ACHN (cell line): ENCODE measurements around the gene ARAP1.

Experiments
- DNase-seq: peaks from one replicate; pipeline ENCODE4 v3.0.0-alpha.2; 2015
- in situ Hi-C: cut with HindIII; loops from 2 replicates; pipeline ENCODE4 v1.10.0; 2017; ENCODE audit warnings: low sequenced_read_pairs, low pct_ligation_motif_present, low pct_unique_long_range_greater_than_20kb

ARAP1 gene

GRCh38 chr11:72639502-72640375 lies 112.5 kb downstream of the ARAP1 start:
- DNase-seq, result no peak
- in situ Hi-C loops, result no loop called here

DNA sequence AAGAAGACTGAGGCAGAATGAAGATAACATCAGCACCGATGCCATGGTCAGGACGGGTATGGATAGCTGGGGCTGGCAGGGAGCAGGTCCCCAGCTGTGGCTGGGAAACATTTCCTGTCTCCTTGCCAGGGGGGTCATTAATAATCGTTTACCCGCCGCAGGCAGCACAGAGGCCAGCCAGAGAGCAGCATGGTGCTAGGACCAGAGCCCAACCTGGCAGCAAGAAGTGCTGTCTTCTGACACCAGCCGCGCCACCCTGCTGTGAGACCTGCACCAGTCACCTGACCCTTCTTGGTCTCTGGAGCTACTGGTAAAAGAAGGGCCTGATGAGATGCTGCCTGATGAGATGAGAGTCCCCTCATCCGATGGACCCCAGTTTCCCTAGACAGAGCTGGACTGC lies 114.3 kb downstream of the ARAP1 start:
- in situ Hi-C loops, result no loop called here
- DNase-seq, result no peak

- in situ Hi-C loops, result no loop called here
- DNase-seq, result no peak
These were observed 115.0 kb downstream of the ARAP1 start for GRCh38 chr11:72637198-72637597.

DNA sequence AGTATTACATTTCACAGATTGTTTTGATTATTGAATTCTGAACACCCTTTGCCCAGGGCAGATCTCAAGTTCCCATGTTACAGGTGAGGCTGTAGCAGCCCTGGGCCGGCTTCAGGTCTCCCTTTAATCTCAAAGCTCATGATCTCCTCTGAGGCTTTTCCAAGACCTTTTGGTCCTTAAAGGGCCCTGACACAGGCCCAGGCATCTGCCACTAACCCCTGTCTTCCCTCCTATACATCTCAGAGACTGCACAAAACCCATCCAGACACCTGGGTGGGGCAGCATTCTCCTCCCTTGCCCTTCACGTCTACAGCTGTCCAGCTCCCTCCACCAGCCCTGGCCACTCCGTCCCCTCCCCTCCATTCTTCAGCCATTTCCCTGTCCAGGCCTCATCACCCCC lies 115.8 kb downstream of the ARAP1 start:
- in situ Hi-C loops, result no loop called here
- no peak for DNase-seq

DNA sequence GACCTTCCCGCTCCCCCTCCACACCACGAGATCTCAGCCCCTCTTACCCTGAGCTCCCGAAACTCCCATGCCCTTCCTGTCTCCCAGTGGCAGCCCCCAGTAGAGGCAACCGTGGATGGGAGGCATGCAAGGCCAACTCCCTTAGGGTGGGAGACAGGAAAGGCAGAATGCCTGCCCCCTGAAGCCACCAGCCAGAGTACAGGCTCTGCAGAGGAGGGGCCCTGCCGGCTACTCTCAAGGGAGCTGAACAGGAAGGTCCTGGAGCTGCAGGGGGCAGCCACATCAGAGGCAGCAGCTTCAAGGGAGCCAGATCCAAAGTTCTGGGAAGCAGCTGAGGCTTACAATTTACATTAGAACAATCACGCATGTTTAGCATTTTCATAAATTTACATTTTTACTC lies 116.3 kb downstream of the ARAP1 start:
- in situ Hi-C loops, result no loop called here
- no peak for DNase-seq

- no peak for DNase-seq
- in situ Hi-C loops, result no loop called here
These were observed 116.8 kb downstream of the ARAP1 start for GRCh38 chr11:72635309-72635915.
